B cell (primary cell): Measurements from ENCODE around the gene PLCB4. TPM values are rescaled to one million over a fixed set of nuclear protein-coding genes. Genes with fewer than 3 reads are reported as not detected.
"Not testable (repeated sequence)": the region's sequence is repeated elsewhere in the genome, so short reads cannot be mapped to it uniquely, and the experiment has no call there.

Experiments used
- ATAC-seq: fragments of 200-7000 bp; cut with Tn5 transposase; one replicate; pipeline ENCODE4 v1.10.0; 2021; ENCODE audit warnings: low read depth, mild to moderate bottlenecking, moderate number of reproducible peaks, moderate library complexity
- CTCF ChIA-PET: fragments of 350-600 bp; sonication (Branson Sonifier 250); formaldehyde crosslinking; loops from one replicate; lab custom pipeline; 2021; ENCODE audit warnings: antibody characterized with exemption, inconsistent platforms; lab: Charles Lee
- POLR2A ChIA-PET: fragments of 350-600 bp; sonication (Branson Sonifier 250); formaldehyde crosslinking; loops from one replicate; lab custom pipeline; 2021; ENCODE audit warnings: antibody characterized with exemption; lab: Charles Lee
- DNase-seq: peaks from one replicate; pipeline ENCODE4 v3.0.0; 2013
- H2AFZ ChIP-seq: 2 replicates; pipeline ENCODE4 v1.6.1; 2012; ENCODE audit warnings: mild to moderate bottlenecking, low read depth, low read length; ENCODE audit not compliant: insufficient read depth, poor library complexity, severe bottlenecking
- H3K27ac ChIP-seq, 2 donors: 1 replicate in 1 of 2; 2 replicates in 1 of 2; pipeline ENCODE4 v1.5.1; 2012 to 2013; ENCODE audit warnings: low read length in 2 of 2, mild to moderate bottlenecking in 2 of 2, moderate library complexity in 1 of 2
- H3K27me3 ChIP-seq, 4 experiments: fragments of 200-600 bp in 1 of 4; sonication (generic) in 1 of 4; replicated peaks in 1 of 4; 1 replicate in 2 of 4; 2 replicates in 2 of 4; pipeline versions ENCODE4 v1.6.1 to v1.7.0; 2013 to 2016; ENCODE audit warnings: low read length in 3 of 4, mild to moderate bottlenecking in 2 of 4, mixed read lengths in 1 of 4, moderate library complexity in 1 of 4; ENCODE audit not compliant: insufficient read depth in 4 of 4, control insufficient read depth in 3 of 4; ENCODE audit errors: control extremely low read depth in 1 of 4
- H3K36me3 ChIP-seq, 2 experiments: replicated peaks in 1 of 2; 1 replicate in 1 of 2; 2 replicates in 1 of 2; pipeline versions ENCODE4 v1.6.1 to v1.7.1; 2013; ENCODE audit warnings: low read length in 1 of 2; ENCODE audit not compliant: insufficient read depth in 2 of 2, control insufficient read depth in 1 of 2; ENCODE audit errors: control extremely low read depth in 1 of 2, extremely low read depth in 1 of 2
- H3K4me1 ChIP-seq, 2 donors: fragments of 200-600 bp in 1 of 2; sonication (generic) in 1 of 2; 1 replicate in 1 of 2; 2 replicates in 1 of 2; pipeline versions ENCODE4 v1.5.1 to v1.6.1; 2013 to 2017; ENCODE audit warnings: low read length in 2 of 2; ENCODE audit not compliant: control insufficient read depth in 2 of 2, insufficient read depth in 2 of 2
- H3K4me2 ChIP-seq: replicated peaks from 2 replicates; pipeline ENCODE3; 2012; ENCODE audit warnings: mild to moderate bottlenecking, low read depth, low read length; ENCODE audit not compliant: poor library complexity, severe bottlenecking
- H3K4me3 ChIP-seq, 5 experiments: fragments of 200-600 bp in 1 of 5; sonication (generic) in 1 of 5; 1 replicate in 3 of 5; 2 replicates in 2 of 5; pipeline versions ENCODE4 v1.5.1 to v1.7.0; 2011 to 2016; ENCODE audit warnings: low read length in 4 of 5, mild to moderate bottlenecking in 4 of 5, low read depth in 2 of 5, control low read depth in 1 of 5, moderate library complexity in 1 of 5; ENCODE audit not compliant: insufficient read depth in 1 of 5; ENCODE audit errors: control extremely low read depth in 1 of 5, extremely low read depth in 1 of 5
- H3K79me2 ChIP-seq: fragments of 200-600 bp; sonication (generic); one replicate; pipeline ENCODE4 v1.6.0; 2016; ENCODE audit warnings: low read length; ENCODE audit not compliant: control insufficient read depth, insufficient read depth
- H3K9ac ChIP-seq: fragments of 200-600 bp; sonication (generic); 2 replicates; pipeline ENCODE4 v1.6.1; 2017; ENCODE audit warnings: mild to moderate bottlenecking, low read length, moderate library complexity
- H3K9me3 ChIP-seq, 3 donors: one replicate each; pipeline versions ENCODE4 v1.6.1 to v1.7.1; 2013; ENCODE audit warnings: low read length in 2 of 3; ENCODE audit not compliant: control insufficient read depth in 2 of 3, insufficient read depth in 1 of 3; ENCODE audit errors: control extremely low read depth in 1 of 3
- H4K20me1 ChIP-seq: 2 replicates; pipeline ENCODE4 v1.6.0; 2012; ENCODE audit warnings: mild to moderate bottlenecking, low read length; ENCODE audit not compliant: insufficient read depth, control insufficient read depth, poor library complexity, severe bottlenecking
- H3K27ac Mint-ChIP-seq: one replicate; pipeline ENCODE4 v1.8.0; 2021; ENCODE audit warnings: mixed read lengths
- H3K27me3 Mint-ChIP-seq: one replicate; pipeline ENCODE4 v1.8.0; 2021; ENCODE audit warnings: mixed read lengths
- H3K4me1 Mint-ChIP-seq: one replicate; pipeline ENCODE4 v1.8.0; 2021; ENCODE audit warnings: mixed read lengths
- H3K4me3 Mint-ChIP-seq: one replicate; pipeline ENCODE4 v1.8.0; 2021; ENCODE audit warnings: mixed read lengths
- H3K9me3 Mint-ChIP-seq: one replicate; pipeline ENCODE4 v1.8.0; 2022; ENCODE audit warnings: mixed read lengths; ENCODE audit not compliant: insufficient read depth
- EZH2 ChIP-seq: IDR thresholded peaks from 2 replicates; pipeline ENCODE4 v1.6.1; 2012; ENCODE audit warnings: borderline replicate concordance, low read depth, mild to moderate bottlenecking, moderate library complexity, low read length; ENCODE audit not compliant: insufficient read depth, poor library complexity, severe bottlenecking
- WGBS: methylation state at CpG from one replicate; pipeline ENCODE4 v1.1.5; 2013; ENCODE audit warnings: missing lambda C conversion rate; ENCODE audit not compliant: insufficient coverage; 5-methylcytosine and 5-hydroxymethylcytosine counted together
- intact Hi-C: fragments of 100-400 bp; cut with micrococcal nuclease; formaldehyde crosslinking; loops from one replicate; pipeline ENCODE4 v1.10.0; 2022
- polyA plus RNA-seq: library from polyadenylated mRNA; depleted of rRNA; stranded (reverse); fragments of >200 nt; gene quantifications from 2 replicates; pipeline ENCODE4 v1.2.3, GENCODE V29; 2012
- total RNA-seq, 2 donors: library from RNA; stranded (reverse); fragments of 120-200 nt in 1 of 2; gene quantifications; 1 replicate in 1 of 2; 2 replicates in 1 of 2; pipeline versions ENCODE4 v1.2.3 to v1.2.4, GENCODE V29; 2013 to 2022
- TF ChIP-seq, protein P1 (sequence below): fragments of 200-600 bp; IDR thresholded peaks from one replicate; pipeline ENCODE4 v1.8.0; 2022; ENCODE audit warnings: antibody characterized with exemption, mild to moderate bottlenecking

PLCB4 gene
- total and polyA plus RNA-seq, 2 donors (not counting 1 experiment from before 2014, with no cell fraction given) = not detected

DNA sequence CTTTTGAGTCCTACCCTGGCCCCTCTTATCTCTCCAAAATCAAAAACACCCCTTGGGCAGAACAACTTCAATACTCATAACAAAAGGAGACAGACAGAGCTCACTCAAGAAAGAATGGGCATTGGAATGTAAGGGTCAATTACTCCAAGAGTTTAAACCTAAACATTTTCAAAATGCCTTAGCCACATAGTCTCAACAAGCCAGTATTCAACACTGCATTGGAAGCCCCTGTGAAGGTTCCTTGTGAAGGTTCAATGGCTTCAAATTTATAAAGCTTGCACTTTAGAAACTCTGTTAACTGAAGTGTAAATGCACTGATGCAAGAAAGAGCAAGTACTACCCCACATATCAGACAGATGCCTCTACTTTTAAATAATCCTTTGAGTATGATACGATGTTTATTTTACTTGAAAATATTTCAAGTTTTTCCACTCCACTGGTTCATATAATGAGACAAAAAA lies 306.4 kb downstream of the PLCB4 start:
- intact Hi-C loops = no loop called here
- ChIA-PET CTCF (interaction anchor here (2.1 kb wide), 1 partner anchor 33 kb away, joined by 6 read pairs; no protein-coding TSS in a partner anchor), POLR2A (no interaction called here)
- Histone ChIP-seq H3K4me1 (no peaks in the 10 kb centered on the region), H3K9ac (no peak overlapping the region), H3K27ac (no peak overlapping the region), H3K36me3 (no peaks in the 10 kb centered on the region), H3K4me3 (no peak overlapping the region), H3K4me2 (no peak overlapping the region), H3K9me3 (no peaks in the 10 kb centered on the region), H4K20me1 (no peaks in the 10 kb centered on the region), H2AFZ (no peak overlapping the region), H3K79me2 (no peaks in the 10 kb centered on the region), H3K27me3 (no peaks in the 10 kb centered on the region)
- Mint-ChIP-seq H3K4me3 (no peak overlapping the region), H3K27ac (no peak overlapping the region), H3K4me1 (peaks cover 6% of the 10 kb centered on the region), H3K27me3 (no peaks in the 10 kb centered on the region), H3K9me3 (no peaks in the 10 kb centered on the region)
- DNase-seq (no peak), ATAC-seq (no peak)
- TF ChIP-seq, protein P1, sequence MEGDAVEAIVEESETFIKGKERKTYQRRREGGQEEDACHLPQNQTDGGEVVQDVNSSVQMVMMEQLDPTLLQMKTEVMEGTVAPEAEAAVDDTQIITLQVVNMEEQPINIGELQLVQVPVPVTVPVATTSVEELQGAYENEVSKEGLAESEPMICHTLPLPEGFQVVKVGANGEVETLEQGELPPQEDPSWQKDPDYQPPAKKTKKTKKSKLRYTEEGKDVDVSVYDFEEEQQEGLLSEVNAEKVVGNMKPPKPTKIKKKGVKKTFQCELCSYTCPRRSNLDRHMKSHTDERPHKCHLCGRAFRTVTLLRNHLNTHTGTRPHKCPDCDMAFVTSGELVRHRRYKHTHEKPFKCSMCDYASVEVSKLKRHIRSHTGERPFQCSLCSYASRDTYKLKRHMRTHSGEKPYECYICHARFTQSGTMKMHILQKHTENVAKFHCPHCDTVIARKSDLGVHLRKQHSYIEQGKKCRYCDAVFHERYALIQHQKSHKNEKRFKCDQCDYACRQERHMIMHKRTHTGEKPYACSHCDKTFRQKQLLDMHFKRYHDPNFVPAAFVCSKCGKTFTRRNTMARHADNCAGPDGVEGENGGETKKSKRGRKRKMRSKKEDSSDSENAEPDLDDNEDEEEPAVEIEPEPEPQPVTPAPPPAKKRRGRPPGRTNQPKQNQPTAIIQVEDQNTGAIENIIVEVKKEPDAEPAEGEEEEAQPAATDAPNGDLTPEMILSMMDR = no peak
- TF ChIP-seq EZH2 = no peak
- WGBS = no CpG with 5 or more reads among the region's 1 CpG

DNA sequence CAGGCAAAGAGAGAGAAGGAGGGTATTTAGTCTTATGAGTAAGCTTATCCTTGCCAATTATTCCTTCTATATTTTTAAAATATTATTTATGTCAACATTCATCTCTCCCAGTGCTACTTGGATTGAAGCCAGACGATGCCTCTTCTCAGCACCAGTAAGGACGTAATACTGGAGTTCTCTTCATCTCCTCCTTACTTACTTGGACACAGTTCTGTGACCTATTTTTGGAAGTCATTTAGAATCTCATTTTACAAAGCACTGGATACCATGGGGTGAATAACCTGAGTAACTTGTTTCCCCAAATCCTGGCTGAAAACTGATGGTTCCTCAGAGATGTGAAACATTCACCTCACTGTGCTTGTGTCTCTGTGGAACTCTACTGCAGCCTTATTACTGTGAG lies 308.1 kb downstream of the PLCB4 start:
- intact Hi-C loops = no loop called here
- TF ChIP-seq, protein P1 = no peak
- no peak for TF ChIP-seq EZH2
- Histone ChIP-seq H3K27ac (no peak overlapping the region), H3K4me1 (no peaks in the 10 kb centered on the region), H3K27me3 (no peaks in the 10 kb centered on the region), H2AFZ (no peak overlapping the region), H3K4me2 (no peak overlapping the region), H3K9me3 (no peaks in the 10 kb centered on the region), H3K9ac (no peak overlapping the region), H3K36me3 (no peaks in the 10 kb centered on the region), H3K4me3 (no peak overlapping the region), H4K20me1 (no peaks in the 10 kb centered on the region), H3K79me2 (no peaks in the 10 kb centered on the region)
- Mint-ChIP-seq H3K9me3 (no peaks in the 10 kb centered on the region), H3K27ac (no peak overlapping the region), H3K4me3 (no peak overlapping the region), H3K27me3 (peaks cover 3% of the 10 kb centered on the region), H3K4me1 (peaks cover 6% of the 10 kb centered on the region)
- DNase-seq = no peak
- ChIA-PET POLR2A (no interaction called here), CTCF (no interaction called here)
- ATAC-seq = no peak
- WGBS = no CpG with 5 or more reads among the region's 2 CpGs

- WGBS = 95% methylated on average over 43 of the region's 61 CpGs
- H3K9me3 Mint-ChIP-seq, H3K79me2 ChIP-seq, H3K27me3 Mint-ChIP-seq, H3K4me3 ChIP-seq, H2AFZ ChIP-seq, H3K4me1 ChIP-seq, H3K9me3 ChIP-seq, H3K4me1 Mint-ChIP-seq, H3K27me3 ChIP-seq, CTCF ChIA-PET, H3K27ac ChIP-seq, H3K36me3 ChIP-seq, H3K9ac ChIP-seq, H3K27ac Mint-ChIP-seq, ATAC-seq, H3K4me3 Mint-ChIP-seq, POLR2A ChIA-PET, H3K4me2 ChIP-seq, intact Hi-C loops, H4K20me1 ChIP-seq, DNase-seq: not testable (repeated sequence)
Observed at GRCh38 chr20:9385345-9386310, 316.7 kb downstream of the PLCB4 start.
